Lung (tissue), 12 donors: ENCODE measurements around the gene MALAT1. TPM values are rescaled to one million over a fixed set of nuclear protein-coding genes. Genes with fewer than 3 reads are reported as not detected.
A peak's percentile ranks its signal among the peaks of the same experiment; 100 is the strongest.

Experiments used
- ATAC-seq: fragments of 200-7000 bp; cut with Tn5 transposase; one replicate; pipeline ENCODE4 v1.9.1; 2020; ENCODE audit warnings: moderate number of reproducible peaks; ENCODE audit not compliant: insufficient read depth, low FRiP score
- DNase-seq, 3 donors: peaks; one replicate each; pipeline ENCODE4 v3.0.0-alpha.2; 2013 to 2017
- H3K27ac ChIP-seq, 2 donors: one replicate each; pipeline ENCODE4 v1.5.1; 2013; ENCODE audit warnings: mild to moderate bottlenecking in 2 of 2, moderate library complexity in 2 of 2, control low read depth in 1 of 2, inconsistent platforms in 1 of 2, low read depth in 1 of 2, low read length in 1 of 2
- H3K27me3 ChIP-seq, 3 donors: one replicate each; pipeline ENCODE4 v1.5.1; 2013; ENCODE audit warnings: low read length in 2 of 3; ENCODE audit not compliant: control insufficient read depth in 3 of 3, insufficient read depth in 3 of 3
- H3K36me3 ChIP-seq, 4 donors: one replicate each; pipeline ENCODE4 v1.5.1; 2013; ENCODE audit warnings: low read length in 4 of 4, mild to moderate bottlenecking in 1 of 4, moderate library complexity in 1 of 4; ENCODE audit not compliant: control insufficient read depth in 4 of 4, insufficient read depth in 4 of 4
- H3K4me1 ChIP-seq, 5 donors: one replicate each; pipeline ENCODE4 v1.5.1; 2013; ENCODE audit warnings: low read length in 5 of 5, mild to moderate bottlenecking in 2 of 5, moderate library complexity in 1 of 5; ENCODE audit not compliant: control insufficient read depth in 5 of 5, insufficient read depth in 5 of 5
- H3K4me3 ChIP-seq: one replicate; pipeline ENCODE4 v1.5.1; 2013; ENCODE audit warnings: mild to moderate bottlenecking, control low read depth, moderate library complexity
- H3K9ac ChIP-seq, 2 donors: one replicate each; pipeline ENCODE4 v1.5.1; 2013; ENCODE audit warnings: low read length in 2 of 2, control low read depth in 1 of 2; ENCODE audit not compliant: insufficient read depth in 1 of 2
- H3K9me3 ChIP-seq, 4 donors: one replicate each; pipeline ENCODE4 v1.5.1; 2013; ENCODE audit warnings: low read length in 3 of 4, mild to moderate bottlenecking in 1 of 4, moderate library complexity in 1 of 4; ENCODE audit not compliant: control insufficient read depth in 4 of 4, insufficient read depth in 3 of 4
- CTCF ChIP-seq: IDR thresholded peaks from 2 replicates; pipeline ENCODE4 v1.5.1; 2012; ENCODE audit warnings: mild to moderate bottlenecking; ENCODE audit errors: control extremely low read depth, extremely low read depth
- WGBS, 2 donors: extraction: QIAGEN DNeasy Blood & Tissue Kit; methylation state at CpG; one replicate each; pipeline ENCODE4 v1.1.7; 2013; 5-methylcytosine and 5-hydroxymethylcytosine counted together
- polyA plus RNA-seq, 2 donors: library from polyadenylated mRNA; stranded (reverse); fragments of 200-250 nt; gene quantifications; one replicate each; pipeline ENCODE4 v1.2.1, GENCODE V29; 2013
- total RNA-seq, 2 donors: library from RNA; depleted of rRNA in 1 of 2; stranded (reverse); fragments of >200 nt in 1 of 2; gene quantifications; one replicate each; pipeline ENCODE4 v1.2.1, GENCODE V29; 2014 to 2021
- donor health status: control.
- donor health status: control.
- donor health status: Bipolar disorder and iron deficiency.
- donor health status: healthy.
- donor health status: DM: yes; HTN: yes; CAD: no.

Gene MALAT1
- total and polyA plus RNA-seq, 4 donors: 125 to 48,332 (median 6,799) TPM

- no peak for TF ChIP-seq CTCF
- Histone ChIP-seq H3K9me3 (no peaks in the 10 kb centered on the region), H3K27ac (peak overlapping the region in 1 of 2 donors; percentile 72), H3K4me3 (no peak overlapping the region), H3K27me3 (no peaks in the 10 kb centered on the region), H3K36me3 (peaks cover 3 to 47% (median 15%) of the 10 kb centered on the region in 4 donors), H3K4me1 (peaks cover 0 to 16% (median 12%) of the 10 kb centered on the region in 5 donors), H3K9ac (no peak overlapping the region)
- ATAC-seq (no peak), DNase-seq (no peak)
- WGBS, 2 donors: 91% methylated on average over 87 to 92 of the region's 92 CpGs
These were observed 40.3 kb downstream of the MALAT1 start for GRCh38 chr11:65538915-65539743.

GRCh38 chr11:65539744-65540289 is 41.0 kb downstream of the MALAT1 start:
- no peaks in the 10 kb centered on the region for H3K27me3 ChIP-seq
- peak; percentile 4 for ATAC-seq
- no peak overlapping the region for H3K9ac ChIP-seq
- H3K4me3 ChIP-seq: peak overlapping the region; percentile 33
- no peaks in the 10 kb centered on the region for H3K9me3 ChIP-seq
- H3K4me1 ChIP-seq: peaks cover 0 to 16% (median 12%) of the 10 kb centered on the region in 5 donors
- DNase-seq: no peak
- peaks cover 3 to 44% (median 15%) of the 10 kb centered on the region in 4 donors for H3K36me3 ChIP-seq
- no peak for TF ChIP-seq CTCF
- H3K27ac ChIP-seq: peak overlapping the region; percentile 62 to 72
- WGBS, 2 donors: 17 to 20% methylated on average over 42 to 60 of the region's 60 CpGs

GRCh38 chr11:65540290-65541092 is 41.6 kb downstream of the MALAT1 start:
- peak; percentile 81 for TF ChIP-seq CTCF
- peak; percentile 94 for ATAC-seq
- peak overlapping the region; percentile 33 for H3K4me3 ChIP-seq
- 0% methylated on average over 68 to 78 of the region's 78 CpGs for WGBS, 2 donors
- H3K9me3 ChIP-seq: no peaks in the 10 kb centered on the region
- no peak overlapping the region for H3K9ac ChIP-seq
- peaks cover 3 to 38% (median 14%) of the 10 kb centered on the region in 4 donors for H3K36me3 ChIP-seq
- peak overlapping the region; percentile 78 to 79 for H3K27ac ChIP-seq
- no peaks in the 10 kb centered on the region for H3K27me3 ChIP-seq
- DNase-seq: peak; percentile 85 to 90 (median 88)
- H3K4me1 ChIP-seq: peaks cover 0 to 16% (median 12%) of the 10 kb centered on the region in 5 donors
